OCI-LY3 (cell line): ENCODE data around the gene APBB2.

Experiments
- EZH2phosphoT487 ChIP-seq: fragments of 200-600 bp; shearing (Covaris generic); IDR thresholded peaks from 2 replicates; pipeline ENCODE4 v1.6.1; 2018; ENCODE audit warnings: antibody characterized with exemption, mixed run types, low read depth
- TF ChIP-seq, protein P1 (sequence below): fragments of 200-600, 300-600 bp; sonication (generic); IDR thresholded peaks from 2 replicates; pipeline ENCODE4 v1.5.1; 2014; ENCODE audit warnings: antibody characterized with exemption, low read length, low read depth

- TF ChIP-seq, protein P1, sequence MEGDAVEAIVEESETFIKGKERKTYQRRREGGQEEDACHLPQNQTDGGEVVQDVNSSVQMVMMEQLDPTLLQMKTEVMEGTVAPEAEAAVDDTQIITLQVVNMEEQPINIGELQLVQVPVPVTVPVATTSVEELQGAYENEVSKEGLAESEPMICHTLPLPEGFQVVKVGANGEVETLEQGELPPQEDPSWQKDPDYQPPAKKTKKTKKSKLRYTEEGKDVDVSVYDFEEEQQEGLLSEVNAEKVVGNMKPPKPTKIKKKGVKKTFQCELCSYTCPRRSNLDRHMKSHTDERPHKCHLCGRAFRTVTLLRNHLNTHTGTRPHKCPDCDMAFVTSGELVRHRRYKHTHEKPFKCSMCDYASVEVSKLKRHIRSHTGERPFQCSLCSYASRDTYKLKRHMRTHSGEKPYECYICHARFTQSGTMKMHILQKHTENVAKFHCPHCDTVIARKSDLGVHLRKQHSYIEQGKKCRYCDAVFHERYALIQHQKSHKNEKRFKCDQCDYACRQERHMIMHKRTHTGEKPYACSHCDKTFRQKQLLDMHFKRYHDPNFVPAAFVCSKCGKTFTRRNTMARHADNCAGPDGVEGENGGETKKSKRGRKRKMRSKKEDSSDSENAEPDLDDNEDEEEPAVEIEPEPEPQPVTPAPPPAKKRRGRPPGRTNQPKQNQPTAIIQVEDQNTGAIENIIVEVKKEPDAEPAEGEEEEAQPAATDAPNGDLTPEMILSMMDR: no peak
- no peak for TF ChIP-seq EZH2phosphoT487
Observed at GRCh38 chr4:41022116-41022515, 192.2 kb downstream of the APBB2 start.
